K562 (cell line): ENCODE measurements around the gene CLNK.

Experiments
- KAT7 ChIP-seq: sonication (generic); formaldehyde crosslinking; IDR thresholded peaks from 2 replicates; pipeline ENCODE4 v1.8.0; 2022; ENCODE audit warnings: missing genetic modification reagents, mild to moderate bottlenecking, borderline replicate concordance
- RNF2 ChIP-seq: sonication (generic); IDR thresholded peaks from 2 replicates; pipeline ENCODE4 v1.6.1; 2016
- ZZZ3 ChIP-seq: fragments of 450-650 bp; IDR thresholded peaks from 2 replicates; pipeline ENCODE4 v1.6.1; 2016; ENCODE audit warnings: antibody characterized with exemption, mild to moderate bottlenecking, moderate library complexity

GRCh38 chr4:10530137-10530786 lies 154.3 kb downstream of the CLNK start:
- TF ChIP-seq RNF2 (no peak), KAT7 (CRISPR knock-in tag) (no peak), ZZZ3 (no peak)
